C4-2B (cell line): ENCODE results near the gene DAPK1.

Source experiments
- ZFX ChIP-seq: fragments of 450-650 bp; IDR thresholded peaks from 2 replicates; pipeline ENCODE4 v1.6.1; 2017
- TF ChIP-seq, protein P1 (sequence below): fragments of 450-650 bp; conservative IDR thresholded peaks from 2 replicates; pipeline ENCODE4 v1.5.1; 2017; ENCODE audit warnings: mild to moderate bottlenecking

- TF ChIP-seq, protein P1, sequence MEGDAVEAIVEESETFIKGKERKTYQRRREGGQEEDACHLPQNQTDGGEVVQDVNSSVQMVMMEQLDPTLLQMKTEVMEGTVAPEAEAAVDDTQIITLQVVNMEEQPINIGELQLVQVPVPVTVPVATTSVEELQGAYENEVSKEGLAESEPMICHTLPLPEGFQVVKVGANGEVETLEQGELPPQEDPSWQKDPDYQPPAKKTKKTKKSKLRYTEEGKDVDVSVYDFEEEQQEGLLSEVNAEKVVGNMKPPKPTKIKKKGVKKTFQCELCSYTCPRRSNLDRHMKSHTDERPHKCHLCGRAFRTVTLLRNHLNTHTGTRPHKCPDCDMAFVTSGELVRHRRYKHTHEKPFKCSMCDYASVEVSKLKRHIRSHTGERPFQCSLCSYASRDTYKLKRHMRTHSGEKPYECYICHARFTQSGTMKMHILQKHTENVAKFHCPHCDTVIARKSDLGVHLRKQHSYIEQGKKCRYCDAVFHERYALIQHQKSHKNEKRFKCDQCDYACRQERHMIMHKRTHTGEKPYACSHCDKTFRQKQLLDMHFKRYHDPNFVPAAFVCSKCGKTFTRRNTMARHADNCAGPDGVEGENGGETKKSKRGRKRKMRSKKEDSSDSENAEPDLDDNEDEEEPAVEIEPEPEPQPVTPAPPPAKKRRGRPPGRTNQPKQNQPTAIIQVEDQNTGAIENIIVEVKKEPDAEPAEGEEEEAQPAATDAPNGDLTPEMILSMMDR = no peak
- no peak for TF ChIP-seq ZFX
Observed at GRCh38 chr9:87534036-87534435, 36.4 kb downstream of the DAPK1 start.
